SJSA1 (cell line): Measurements from ENCODE around the gene NR3C1. TPM values are rescaled to one million over a fixed set of nuclear protein-coding genes. Genes with fewer than 3 reads are reported as not detected.
A peak's percentile ranks its signal among the peaks of the same experiment; 100 is the strongest.

Experiments
- DNase-seq, 2 experiments: peaks; one replicate each; pipeline ENCODE4 v3.0.0-alpha.2; 2015 to 2020; ENCODE audit warnings: low spot score in 2 of 2, low read depth in 1 of 2
- H3K27ac ChIP-seq: fragments of 250-450 bp; sonication (Bioruptor Pico); 2 replicates; pipeline ENCODE4 v1.5.1; 2020; ENCODE audit warnings: mild to moderate bottlenecking, moderate library complexity
- H3K27me3 ChIP-seq: fragments of 250-450 bp; sonication (Bioruptor Pico); replicated peaks from 2 replicates; pipeline ENCODE4 v1.5.1; 2020; ENCODE audit warnings: mild to moderate bottlenecking, moderate library complexity
- H3K36me3 ChIP-seq: fragments of 250-450 bp; sonication (Bioruptor Pico); 2 replicates; pipeline ENCODE4 v1.5.1; 2020; ENCODE audit warnings: mild to moderate bottlenecking
- H3K4me1 ChIP-seq: fragments of 250-450 bp; sonication (Bioruptor Pico); replicated peaks from 2 replicates; pipeline ENCODE4 v1.6.1; 2021; ENCODE audit warnings: mild to moderate bottlenecking
- H3K4me3 ChIP-seq: fragments of 250-450 bp; sonication (Bioruptor Pico); 2 replicates; pipeline ENCODE4 v1.5.1; 2020; ENCODE audit warnings: mild to moderate bottlenecking
- H3K9me3 ChIP-seq: fragments of 250-450 bp; sonication (Bioruptor Pico); replicated peaks from 2 replicates; pipeline ENCODE4 v1.5.1; 2020; ENCODE audit warnings: mild to moderate bottlenecking
- total RNA-seq: library from RNA; depleted of rRNA; stranded (reverse); fragments of >200 nt; shearing (Covaris generic); gene quantifications from 2 replicates; pipeline ENCODE4 v1.2.3, GENCODE V29; 2014

The NR3C1 gene
- total RNA-seq, 1 experiment from 2014 or later = 86.5 TPM

- peaks cover 66% of the 10 kb centered on the region for H3K4me1 ChIP-seq
Measured at GRCh38 chr5:143306040-143306439, 97.4 kb downstream of the NR3C1 start.

GRCh38 chr5:143304836-143305475, 98.5 kb downstream of the NR3C1 start:
- no peak overlapping the region for H3K4me3 ChIP-seq
- no peaks in the 10 kb centered on the region for H3K27me3 ChIP-seq
- no peaks in the 10 kb centered on the region for H3K9me3 ChIP-seq
- peak overlapping the region; percentile 41 for H3K27ac ChIP-seq
- peaks cover 58% of the 10 kb centered on the region for H3K4me1 ChIP-seq
- DNase-seq = peak in 1 of 2 experiments; percentile 80
- peaks cover 83% of the 10 kb centered on the region for H3K36me3 ChIP-seq

More at GRCh38 chr5:143306040-143306439, 97.4 kb downstream of the NR3C1 start:
- Histone ChIP-seq H3K36me3 (peaks cover 83% of the 10 kb centered on the region), H3K9me3 (no peaks in the 10 kb centered on the region), H3K4me3 (no peak overlapping the region), H3K27ac (peak overlapping the region; percentile 41; the same call in 1 of the 2 replicates), H3K27me3 (no peaks in the 10 kb centered on the region)
- DNase-seq = no peak

DNA sequence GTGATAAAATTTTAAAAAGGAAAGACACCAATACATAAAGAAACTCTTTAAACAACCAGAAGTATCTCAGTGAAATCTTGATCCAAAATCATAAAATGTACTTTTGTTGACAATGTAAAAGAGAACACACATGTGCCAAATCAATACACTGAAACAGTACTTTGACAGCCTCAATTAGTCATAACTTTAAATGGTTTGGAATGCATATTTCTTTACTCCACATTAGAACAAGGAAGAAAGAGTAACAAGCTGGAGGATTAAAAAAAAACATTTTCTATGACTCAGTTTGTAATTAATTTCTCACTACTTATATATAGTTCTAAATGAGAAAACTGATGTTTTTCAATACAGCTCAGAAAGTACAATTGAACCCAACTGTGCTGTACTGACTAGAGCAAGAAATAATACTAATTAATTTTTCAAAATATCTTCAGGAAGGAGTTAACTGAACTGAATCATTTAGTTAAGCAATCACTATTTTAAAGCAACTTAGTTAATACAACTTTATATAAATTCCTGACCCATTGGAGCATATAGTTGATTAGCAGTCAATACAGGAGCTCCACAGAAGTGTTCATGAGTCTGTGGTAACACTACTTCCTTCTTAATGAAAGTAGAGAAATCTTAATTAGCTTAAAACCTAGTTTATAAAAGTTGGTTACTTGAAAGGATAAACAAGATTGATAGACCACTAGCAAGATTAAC, 101.0 kb downstream of the NR3C1 start:
- peaks cover 51% of the 10 kb centered on the region for H3K4me1 ChIP-seq
- H3K27ac ChIP-seq = 0 out of 2 replicates have a peak overlapping the region, but pooled peaks have one; percentile 0
- DNase-seq = no peak
- no peak overlapping the region for H3K4me3 ChIP-seq
- no peaks in the 10 kb centered on the region for H3K27me3 ChIP-seq
- H3K9me3 ChIP-seq = no peaks in the 10 kb centered on the region
- peaks cover 77% of the 10 kb centered on the region for H3K36me3 ChIP-seq

DNA sequence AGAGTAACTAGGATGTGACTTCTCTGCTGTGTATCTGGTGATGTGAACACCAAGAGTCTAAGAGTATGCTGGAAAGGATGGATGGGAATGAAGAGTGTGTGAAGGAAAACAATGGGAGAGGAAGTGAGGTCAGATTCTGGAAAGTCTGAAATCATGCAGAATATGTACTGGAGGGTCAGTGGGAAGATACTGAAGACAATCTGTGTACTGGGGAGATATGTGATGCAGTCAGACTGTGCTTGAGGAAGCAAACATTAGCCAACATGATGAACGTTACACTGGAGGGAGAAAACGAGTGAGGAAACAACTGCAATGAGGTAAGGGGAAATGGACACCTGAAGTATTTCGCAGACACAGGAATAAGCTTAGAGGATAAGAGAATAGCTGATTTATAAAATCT, 105.7 kb downstream of the NR3C1 start:
- no peak for DNase-seq
- peaks cover 81% of the 10 kb centered on the region for H3K36me3 ChIP-seq
- H3K27ac ChIP-seq = no peak overlapping the region

DNA sequence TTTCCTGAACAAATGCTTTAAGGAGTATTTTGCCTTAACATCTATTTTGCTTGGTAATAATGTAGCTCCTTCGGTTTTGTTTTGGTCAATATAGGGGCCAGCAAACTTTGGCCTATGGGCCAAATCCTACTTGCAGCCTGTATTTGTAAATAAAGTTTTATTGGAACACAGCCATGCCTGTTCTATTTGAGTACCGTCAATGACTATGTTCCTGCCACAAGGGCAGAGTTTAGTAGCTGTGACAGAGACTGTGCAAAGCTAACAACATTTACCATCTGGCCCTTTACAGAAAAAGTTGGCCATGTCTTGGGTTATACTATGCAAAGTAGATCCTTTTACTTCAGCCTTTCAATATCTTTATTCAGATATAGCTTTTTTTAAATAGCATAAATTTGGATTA, 113.4 kb downstream of the NR3C1 start:
- Histone ChIP-seq H3K4me1 (0 out of 2 replicates have a peak, but pooled peaks cover 3% of the 10 kb centered on the region), H3K27me3 (no peaks in the 10 kb centered on the region), H3K4me3 (no peak overlapping the region), H3K9me3 (no peaks in the 10 kb centered on the region), H3K27ac (no peak overlapping the region), H3K36me3 (peaks cover 58% of the 10 kb centered on the region)
- DNase-seq = no peak

More for the DNA sequence above, 105.7 kb downstream of the NR3C1 start:
- Histone ChIP-seq H3K4me3 (no peak overlapping the region), H3K4me1 (peaks cover 19% of the 10 kb centered on the region), H3K27me3 (no peaks in the 10 kb centered on the region), H3K9me3 (no peaks in the 10 kb centered on the region)

- Histone ChIP-seq H3K4me3 (no peak overlapping the region), H3K36me3 (peaks cover 34% of the 10 kb centered on the region)
Measured at GRCh38 chr5:143284521-143284920, 119.0 kb downstream of the NR3C1 start.

DNA sequence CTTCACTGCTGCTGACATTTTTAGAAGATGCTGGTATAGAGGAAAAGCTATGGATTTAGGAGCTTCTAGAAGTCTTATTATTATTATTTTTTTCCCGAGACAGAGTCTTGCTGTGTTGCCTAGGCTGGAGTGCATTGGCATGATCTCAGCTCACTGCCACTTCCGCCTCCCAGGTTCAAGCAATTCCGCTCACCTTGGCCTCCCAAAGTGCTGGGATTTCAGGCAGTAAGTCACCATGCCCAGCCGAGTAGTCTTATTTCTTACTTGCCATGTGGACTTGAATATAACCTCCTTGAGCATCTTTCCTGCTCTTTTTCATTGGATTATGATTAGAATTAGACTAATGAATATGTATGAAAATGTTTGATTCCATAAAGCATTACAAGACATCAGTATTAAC, 119.5 kb downstream of the NR3C1 start:
- Histone ChIP-seq H3K27ac (no peak overlapping the region), H3K27me3 (no peaks in the 10 kb centered on the region), H3K36me3 (peaks cover 39% of the 10 kb centered on the region), H3K4me3 (no peak overlapping the region), H3K4me1 (peaks cover 21% of the 10 kb centered on the region), H3K9me3 (no peaks in the 10 kb centered on the region)
- no peak for DNase-seq

More at GRCh38 chr5:143284521-143284920, 119.0 kb downstream of the NR3C1 start:
- H3K27me3 ChIP-seq = no peaks in the 10 kb centered on the region
- no peaks in the 10 kb centered on the region for H3K9me3 ChIP-seq
- no peak overlapping the region for H3K27ac ChIP-seq
- peaks cover 17% of the 10 kb centered on the region for H3K4me1 ChIP-seq
- no peak for DNase-seq

- Histone ChIP-seq H3K36me3 (peaks cover 38% of the 10 kb centered on the region), H3K4me3 (no peak overlapping the region), H3K27me3 (no peaks in the 10 kb centered on the region), H3K27ac (no peak overlapping the region), H3K4me1 (peaks cover 21% of the 10 kb centered on the region), H3K9me3 (no peaks in the 10 kb centered on the region)
- no peak for DNase-seq
Measured at GRCh38 chr5:143281226-143281625, 122.3 kb downstream of the NR3C1 start.

GRCh38 chr5:143279698-143280097, 123.8 kb downstream of the NR3C1 start:
- no peak overlapping the region for H3K4me3 ChIP-seq
- H3K9me3 ChIP-seq = no peaks in the 10 kb centered on the region
- peaks cover 38% of the 10 kb centered on the region for H3K36me3 ChIP-seq
- peaks cover 18% of the 10 kb centered on the region for H3K4me1 ChIP-seq
- H3K27me3 ChIP-seq = no peaks in the 10 kb centered on the region
- H3K27ac ChIP-seq = no peak overlapping the region
- peak; percentile 61 to 68 for DNase-seq

DNA sequence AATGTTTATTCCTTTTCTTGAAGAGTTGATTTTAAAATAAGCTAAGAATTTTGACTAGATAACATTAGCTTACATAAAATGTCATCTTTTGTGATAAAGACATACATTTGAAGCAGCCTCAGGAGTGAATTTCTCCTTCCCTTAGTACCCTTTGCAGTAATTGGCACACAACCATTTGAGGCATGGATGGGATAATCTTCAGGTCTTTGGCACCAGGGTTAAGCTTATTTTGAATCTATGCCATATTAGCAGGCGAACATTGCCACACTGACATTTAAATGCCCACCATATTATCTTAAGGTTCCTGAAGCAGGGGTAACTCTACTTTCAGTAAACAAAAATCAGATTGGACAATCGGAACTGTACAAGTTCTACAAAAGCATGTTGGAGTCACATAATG, 126.0 kb downstream of the NR3C1 start:
- peaks cover 30% of the 10 kb centered on the region for H3K36me3 ChIP-seq
- no peak for DNase-seq
- no peaks in the 10 kb centered on the region for H3K27me3 ChIP-seq
- H3K4me3 ChIP-seq = no peak overlapping the region
- no peak overlapping the region for H3K27ac ChIP-seq
- H3K9me3 ChIP-seq = no peaks in the 10 kb centered on the region
- peaks cover 18% of the 10 kb centered on the region for H3K4me1 ChIP-seq

DNA sequence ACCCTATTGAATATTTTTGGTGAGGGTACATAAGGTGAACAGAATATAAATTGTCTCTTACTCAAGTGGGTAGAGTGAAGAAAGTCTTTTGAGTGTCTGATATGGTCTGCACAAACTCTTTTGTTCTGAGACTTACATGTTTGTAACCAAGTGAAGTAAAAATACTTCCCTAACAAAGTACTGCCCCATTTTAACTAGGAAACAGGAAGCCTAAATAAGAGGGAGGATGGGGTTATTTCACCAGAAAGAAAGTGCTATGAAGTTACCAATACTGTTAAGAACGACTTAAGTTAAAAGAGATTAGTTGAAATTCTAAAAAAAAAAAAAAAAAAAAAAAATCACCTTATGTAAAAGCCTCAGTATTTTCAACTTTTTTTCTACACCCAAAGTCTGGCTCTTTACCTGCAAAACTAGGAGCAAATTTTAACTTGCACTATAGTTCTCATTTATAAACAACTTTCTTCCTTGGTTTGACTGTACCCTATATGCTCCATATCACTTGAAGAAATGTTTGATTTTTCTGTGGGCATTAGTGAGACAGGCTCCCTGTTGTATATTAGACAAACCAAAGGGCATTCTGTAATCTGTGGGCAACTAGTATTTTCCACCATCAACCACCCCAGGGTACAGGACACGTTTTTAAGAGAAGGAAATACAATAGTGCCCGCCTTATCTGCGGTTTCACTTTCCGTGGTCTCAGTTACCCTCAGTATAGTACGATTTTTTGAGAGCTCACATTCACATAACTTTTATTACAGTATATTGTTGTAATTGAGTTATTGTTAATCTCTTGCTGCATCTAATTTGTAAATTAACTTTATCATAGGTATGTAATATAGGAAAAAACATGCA, 127.7 kb downstream of the NR3C1 start:
- no peak overlapping the region for H3K27ac ChIP-seq
- DNase-seq = no peak
- H3K27me3 ChIP-seq = no peaks in the 10 kb centered on the region
- no peak overlapping the region for H3K4me3 ChIP-seq
- peaks cover 19% of the 10 kb centered on the region for H3K36me3 ChIP-seq
- peaks cover 17% of the 10 kb centered on the region for H3K4me1 ChIP-seq
- H3K9me3 ChIP-seq = no peaks in the 10 kb centered on the region

- H3K27ac ChIP-seq = no peak overlapping the region
- DNase-seq = no peak
- H3K4me1 ChIP-seq = peaks cover 9% of the 10 kb centered on the region
- peaks cover 16% of the 10 kb centered on the region for H3K36me3 ChIP-seq
- H3K4me3 ChIP-seq = no peak overlapping the region
- no peaks in the 10 kb centered on the region for H3K27me3 ChIP-seq
- no peaks in the 10 kb centered on the region for H3K9me3 ChIP-seq
Measured at GRCh38 chr5:143274952-143275351, 128.5 kb downstream of the NR3C1 start.

DNA sequence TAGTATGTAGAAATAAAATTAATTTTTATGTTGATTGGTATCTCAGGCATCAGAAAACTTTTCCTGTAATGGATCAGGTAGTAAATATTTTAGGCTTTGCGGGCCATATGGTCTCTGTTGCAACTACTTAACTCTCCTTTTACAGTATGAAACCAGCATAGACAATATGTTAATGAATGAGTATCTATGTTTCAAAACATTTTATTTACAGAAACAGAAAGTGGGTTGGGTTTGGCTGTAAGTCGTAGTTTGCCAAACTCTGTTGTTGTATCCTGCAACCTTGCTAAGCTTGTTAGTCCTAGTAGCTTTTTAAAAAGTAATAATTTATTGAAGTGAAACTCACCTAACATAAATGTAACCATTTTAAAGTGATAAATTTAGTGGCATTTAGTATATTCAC, 132.1 kb downstream of the NR3C1 start:
- no peak for DNase-seq
- no peaks in the 10 kb centered on the region for H3K9me3 ChIP-seq
- no peaks in the 10 kb centered on the region for H3K36me3 ChIP-seq
- no peaks in the 10 kb centered on the region for H3K4me1 ChIP-seq
- no peaks in the 10 kb centered on the region for H3K27me3 ChIP-seq
- no peak overlapping the region for H3K27ac ChIP-seq
- no peak overlapping the region for H3K4me3 ChIP-seq

GRCh38 chr5:143268388-143268787, 135.1 kb downstream of the NR3C1 start:
- no peaks in the 10 kb centered on the region for H3K27me3 ChIP-seq
- H3K4me3 ChIP-seq = no peak overlapping the region
- no peaks in the 10 kb centered on the region for H3K9me3 ChIP-seq
- no peaks in the 10 kb centered on the region for H3K4me1 ChIP-seq
- DNase-seq = no peak
- H3K36me3 ChIP-seq = no peaks in the 10 kb centered on the region
- H3K27ac ChIP-seq = no peak overlapping the region
